Endodermal cell (in vitro differentiated cells): ENCODE results near the gene LRRC36. TPM values are rescaled to one million over a fixed set of nuclear protein-coding genes. Genes with fewer than 3 reads are reported as not detected.
"Not testable (repeated sequence)": the region's sequence is repeated elsewhere in the genome, so short reads cannot be mapped to it uniquely, and the experiment has no call there.

ENCODE experiments used
- DNase-seq: peaks from one replicate; pipeline ENCODE4 v3.0.0-alpha.2; 2017
- H3K27ac ChIP-seq: 2 replicates; pipeline ENCODE4 v1.5.1; 2013; ENCODE audit warnings: mild to moderate bottlenecking, low read depth, low read length, moderate library complexity
- H3K27me3 ChIP-seq: 2 replicates; pipeline ENCODE4 v1.6.1; 2013; ENCODE audit warnings: mild to moderate bottlenecking, low read length, moderate library complexity; ENCODE audit not compliant: insufficient read depth, control insufficient read depth, poor library complexity, severe bottlenecking
- H3K36me3 ChIP-seq: 2 replicates; pipeline ENCODE4 v1.7.0; 2013; ENCODE audit warnings: mild to moderate bottlenecking, low read length, moderate library complexity; ENCODE audit not compliant: control insufficient read depth, insufficient read depth
- H3K4me1 ChIP-seq: one replicate; pipeline ENCODE4 v1.7.0; 2013; ENCODE audit warnings: low read length; ENCODE audit not compliant: control insufficient read depth, insufficient read depth
- H3K4me3 ChIP-seq: 2 replicates; pipeline ENCODE4 v1.5.1; 2013; ENCODE audit warnings: mild to moderate bottlenecking, low read length, moderate library complexity
- H3K9ac ChIP-seq: 2 replicates; pipeline ENCODE4 v1.6.1; 2013; ENCODE audit warnings: mild to moderate bottlenecking, low read length, moderate library complexity; ENCODE audit not compliant: poor library complexity, severe bottlenecking; ENCODE audit errors: extremely low read depth
- H3K9me3 ChIP-seq: 2 replicates; pipeline ENCODE4 v1.6.1; 2013; ENCODE audit warnings: mild to moderate bottlenecking, low read length, moderate library complexity; ENCODE audit not compliant: control insufficient read depth
- H3K27ac Mint-ChIP-seq: 2 replicates; pipeline ENCODE4 v1.8.0; 2020; ENCODE audit warnings: mixed read lengths
- H3K27me3 Mint-ChIP-seq: 2 replicates; pipeline ENCODE4 v1.8.0; 2021; ENCODE audit warnings: mild to moderate bottlenecking, mixed read lengths; ENCODE audit not compliant: insufficient read depth
- H3K36me3 Mint-ChIP-seq: 2 replicates; pipeline ENCODE4 v1.8.0; 2020; ENCODE audit warnings: low read depth, mixed read lengths
- H3K4me1 Mint-ChIP-seq: 2 replicates; pipeline ENCODE4 v1.8.0; 2020; ENCODE audit warnings: mixed read lengths
- H3K4me3 Mint-ChIP-seq: 2 replicates; pipeline ENCODE4 v1.8.0; 2020; ENCODE audit warnings: mild to moderate bottlenecking, moderate library complexity, mixed read lengths
- H3K9me3 Mint-ChIP-seq: 2 replicates; pipeline ENCODE4 v1.8.0; 2020; ENCODE audit warnings: mild to moderate bottlenecking, mixed read lengths
- CTCF ChIP-seq: fragments of 200-600 bp; sonication (generic); conservative IDR thresholded peaks from 2 replicates; pipeline ENCODE4 v1.5.0; 2021; ENCODE audit warnings: antibody characterized with exemption, mild to moderate bottlenecking
- WGBS, 2 experiments: methylation state at CpG; one replicate each; pipeline versions ENCODE4 v1.1.5 to v1.1.7; 2013; ENCODE audit warnings: missing lambda C conversion rate in 2 of 2, mixed read lengths in 1 of 2; ENCODE audit not compliant: insufficient coverage in 1 of 2, insufficient read length in 1 of 2; 5-methylcytosine and 5-hydroxymethylcytosine counted together
- total RNA-seq, 2 donors: library from RNA; stranded (reverse); fragmentation: NEBNext Ultra II Directional in 1 of 2; extraction: Animal tissue kit (Norgen Biotek cat#: 25700) in 1 of 2; gene quantifications; 2 replicates in 1 of 2; 3 replicates in 1 of 2; pipeline ENCODE4 v1.2.1, GENCODE V29; 2021

Gene LRRC36
- total RNA-seq, 2 donors from 2014 or later, result 0.73 TPM; not detected in 1

GRCh38 chr16:67356396-67356795, 29.8 kb downstream of the LRRC36 start:
- H3K4me1 ChIP-seq, result peaks cover 7% of the 10 kb centered on the region
- Mint-ChIP-seq H3K4me3 (no peak overlapping the region), H3K36me3 (no peaks in the 10 kb centered on the region), H3K9me3 (no peaks in the 10 kb centered on the region), H3K4me1 (peaks cover 11% of the 10 kb centered on the region), H3K27me3 (peaks cover 8% of the 10 kb centered on the region), H3K27ac (no peak overlapping the region)
- no peak overlapping the region for H3K27ac ChIP-seq
- no peaks in the 10 kb centered on the region for H3K36me3 ChIP-seq
- H3K4me3 ChIP-seq, result no peak overlapping the region
- H3K9ac ChIP-seq, result no peak overlapping the region
- WGBS, 2 experiments, result 88 to 96% methylated on average over 3 of the region's 3 CpGs
- no peak for DNase-seq
- TF ChIP-seq CTCF, result no peak
- H3K9me3 ChIP-seq, result no peaks in the 10 kb centered on the region
- H3K27me3 ChIP-seq, result no peaks in the 10 kb centered on the region

- H3K4me3 Mint-ChIP-seq, result no peak overlapping the region
- Histone ChIP-seq H3K36me3 (no peaks in the 10 kb centered on the region), H3K27ac (no peak overlapping the region), H3K9ac (no peak overlapping the region), H3K27me3 (no peaks in the 10 kb centered on the region), H3K4me1 (peaks cover 7% of the 10 kb centered on the region), H3K9me3 (no peaks in the 10 kb centered on the region), H3K4me3 (no peak overlapping the region)
- no peak for TF ChIP-seq CTCF
- H3K36me3 Mint-ChIP-seq, result no peaks in the 10 kb centered on the region
- H3K9me3 Mint-ChIP-seq, result no peaks in the 10 kb centered on the region
- WGBS, 2 experiments, result 69 to 82% methylated on average over 3 to 4 of the region's 4 CpGs
- H3K27ac Mint-ChIP-seq, result no peak overlapping the region
- peaks cover 8% of the 10 kb centered on the region for H3K27me3 Mint-ChIP-seq
- H3K4me1 Mint-ChIP-seq, result peaks cover 11% of the 10 kb centered on the region
- no peak for DNase-seq
These were observed 30.9 kb downstream of the LRRC36 start for GRCh38 chr16:67357561-67357960.

GRCh38 chr16:67359540-67360269, 33.1 kb downstream of the LRRC36 start:
- H3K4me1 Mint-ChIP-seq, result peaks cover 19% of the 10 kb centered on the region
- 89 to 92% methylated on average over 8 of the region's 8 CpGs for WGBS, 2 experiments
- H3K9me3 Mint-ChIP-seq, H3K27me3 ChIP-seq, H3K4me3 Mint-ChIP-seq, H3K36me3 ChIP-seq, H3K27ac Mint-ChIP-seq, H3K4me3 ChIP-seq, H3K9me3 ChIP-seq, H3K27ac ChIP-seq, H3K9ac ChIP-seq, H3K27me3 Mint-ChIP-seq, H3K36me3 Mint-ChIP-seq, DNase-seq: not testable (repeated sequence)
- H3K4me1 ChIP-seq, result peaks cover 12% of the 10 kb centered on the region
